Astrocyte of the spinal cord (primary cell): ENCODE measurements around the gene VPREB3.

Experiments
- DNase-seq: peaks from one replicate; pipeline ENCODE4 v3.0.0; 2011; ENCODE audit warnings: low read depth, low spot score
- H3K4me3 ChIP-seq: 2 replicates; pipeline ENCODE4 v1.5.1; 2011; ENCODE audit warnings: low read depth, mild to moderate bottlenecking, low read length, moderate library complexity
- CTCF ChIP-seq: IDR thresholded peaks from 2 replicates; pipeline ENCODE4 v1.5.1; 2012; ENCODE audit warnings: low read depth, mild to moderate bottlenecking, low read length, inconsistent platforms
- in situ Hi-C: cut with HindIII; loops from 2 replicates; pipeline ENCODE4 v1.10.0; 2017; ENCODE audit warnings: low sequenced_read_pairs

Gene VPREB3

DNA sequence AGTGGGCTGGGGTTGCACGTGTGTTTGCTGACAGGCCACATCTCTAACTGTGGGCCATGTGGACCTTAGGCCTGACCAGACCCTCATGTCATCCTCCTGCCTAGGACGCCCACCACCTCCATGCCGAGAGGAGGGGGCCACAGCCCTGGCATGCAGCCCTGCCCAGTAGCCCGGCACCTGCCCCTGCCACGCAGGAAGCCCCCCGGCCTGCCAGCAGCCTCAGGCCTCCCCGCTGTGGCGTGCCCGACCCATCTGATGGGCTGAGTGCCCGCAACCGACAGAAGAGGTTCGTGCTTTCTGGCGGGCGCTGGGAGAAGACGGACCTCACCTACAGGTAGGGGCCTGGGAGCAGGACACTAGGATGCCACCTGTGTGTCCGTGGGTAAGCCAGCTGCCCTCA is 24.9 kb upstream of the VPREB3 start:
- DNase-seq: no peak
- TF ChIP-seq CTCF: no peak
- in situ Hi-C loops: no loop called here
- no peak overlapping the region for H3K4me3 ChIP-seq

GRCh38 chr22:23778577-23778900 is 24.3 kb upstream of the VPREB3 start:
- DNase-seq: no peak
- no peak for TF ChIP-seq CTCF
- in situ Hi-C loops: no loop called here
- H3K4me3 ChIP-seq: no peak overlapping the region

DNA sequence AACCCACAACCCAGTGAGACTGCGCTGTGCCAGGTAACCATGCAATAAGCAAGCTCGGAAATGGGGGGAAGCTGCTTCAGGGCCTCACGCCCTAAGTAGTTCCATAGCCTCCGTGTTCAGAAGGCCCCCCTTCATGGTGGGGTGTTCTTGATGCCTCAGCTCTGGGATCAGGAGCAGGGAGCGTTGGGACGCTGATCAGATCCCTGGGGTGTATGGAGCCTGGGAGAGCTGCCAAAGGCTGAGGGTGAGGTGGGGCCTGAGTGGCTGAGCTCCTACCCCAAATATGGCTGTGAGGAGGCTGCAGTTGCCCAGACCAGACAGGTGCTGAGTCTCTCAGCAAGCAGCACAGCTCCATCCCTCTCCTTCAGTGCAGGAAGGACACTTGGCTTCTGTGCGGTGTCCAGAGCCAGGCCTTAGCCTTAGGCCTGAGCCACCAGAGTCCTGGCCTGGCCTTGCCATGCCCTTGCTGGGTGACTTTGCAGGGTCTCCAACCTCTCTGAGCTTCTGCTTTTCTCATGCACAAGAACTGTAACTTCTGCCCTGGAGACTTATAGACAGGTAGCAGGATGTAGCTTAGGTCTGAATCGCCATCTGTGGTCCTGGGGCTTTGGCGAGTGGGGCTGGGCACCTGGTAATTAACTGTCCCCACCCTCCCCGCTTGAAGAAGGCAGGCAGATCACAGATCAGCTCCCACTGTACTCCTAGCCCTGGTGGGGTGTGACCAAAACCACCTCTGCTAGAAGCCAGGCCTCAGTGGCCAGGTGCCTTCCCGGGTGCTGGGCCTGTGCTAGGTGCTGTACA is 23.8 kb upstream of the VPREB3 start:
- no peak overlapping the region for H3K4me3 ChIP-seq
- no peak for DNase-seq
- no peak for TF ChIP-seq CTCF
- in situ Hi-C loops: no loop called here

- no peak for TF ChIP-seq CTCF
- in situ Hi-C loops: no loop called here
- DNase-seq: no peak
- no peak overlapping the region for H3K4me3 ChIP-seq
Observed at GRCh38 chr22:23775779-23776375, 21.7 kb upstream of the VPREB3 start.

DNA sequence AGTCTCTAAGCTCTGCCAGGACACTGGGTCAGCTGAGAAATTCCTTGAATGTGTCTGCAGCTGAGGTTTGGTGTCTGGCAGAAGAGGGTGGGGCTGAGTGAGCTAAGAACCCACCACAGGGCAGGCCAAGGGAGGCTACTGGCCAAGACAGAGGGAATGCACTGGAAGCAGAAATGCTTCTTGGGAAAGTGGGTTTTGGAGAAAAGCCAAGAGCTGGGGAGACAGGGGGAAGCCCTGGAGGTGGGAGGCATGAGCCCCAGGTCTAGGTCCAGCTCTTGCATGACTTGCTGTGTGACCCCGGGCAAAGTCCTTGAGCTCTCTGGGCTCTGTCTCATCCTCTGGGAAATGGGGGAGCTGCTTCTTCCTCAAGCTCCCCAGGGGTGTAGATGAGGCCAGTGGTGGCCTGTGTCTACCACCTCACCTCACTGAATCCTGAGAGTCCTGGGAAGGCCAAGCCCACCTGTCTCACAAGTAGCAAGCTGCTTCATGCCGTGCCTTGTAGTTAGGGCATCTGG is 20.8 kb upstream of the VPREB3 start:
- in situ Hi-C loops: no loop called here
- H3K4me3 ChIP-seq: no peak overlapping the region
- DNase-seq: peak; percentile 62
- TF ChIP-seq CTCF: no peak

DNA sequence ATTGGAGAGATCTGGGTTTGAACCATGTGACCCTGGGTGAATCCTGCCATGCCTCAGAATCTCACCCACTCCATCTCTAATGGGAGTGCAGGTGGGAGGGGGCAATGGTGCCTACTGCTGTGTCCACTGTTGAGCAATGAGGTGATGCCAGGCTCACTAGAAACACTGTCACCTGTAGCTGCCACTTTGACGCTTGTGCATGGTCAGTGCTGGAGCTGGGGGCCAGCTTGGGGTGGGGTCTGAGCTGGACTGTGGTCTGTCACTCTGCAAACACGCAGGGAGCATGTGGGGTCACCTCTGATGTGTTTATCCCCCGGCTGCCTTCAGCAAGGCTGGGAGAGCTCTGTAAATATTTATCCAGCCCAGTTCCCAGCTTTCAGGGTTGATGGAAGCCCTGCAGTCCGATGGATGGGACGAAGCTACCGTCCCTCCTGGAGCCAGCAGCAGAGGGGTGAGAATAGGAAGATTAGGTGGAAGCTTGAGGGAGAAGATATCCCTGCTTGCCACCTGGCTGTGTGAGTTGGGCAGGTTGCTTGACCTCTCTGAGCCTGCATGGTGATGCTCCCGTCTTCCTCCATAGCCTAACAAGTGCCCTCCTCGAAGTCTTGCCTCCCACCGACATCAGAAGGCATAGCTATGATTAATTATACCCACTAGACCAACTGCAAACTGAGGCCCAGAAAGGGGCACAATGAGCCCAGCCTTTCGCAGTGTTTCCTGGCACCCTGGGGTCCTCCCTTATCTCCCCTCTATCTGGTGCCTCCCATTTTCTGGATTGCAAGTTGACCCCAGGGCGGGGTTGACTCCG is 20.1 kb upstream of the VPREB3 start:
- DNase-seq: no peak
- TF ChIP-seq CTCF: no peak
- no peak overlapping the region for H3K4me3 ChIP-seq
- in situ Hi-C loops: no loop called here
